Endothelial cell (in vitro differentiated cells): ENCODE data around the gene PSMB8. TPM values are rescaled to one million over a fixed set of nuclear protein-coding genes. Genes with fewer than 3 reads are reported as not detected.

ENCODE experiments used
- DNase-seq: peaks from one replicate; pipeline ENCODE4 v3.0.0; 2021; ENCODE audit warnings: low spot score
- H3K27ac Mint-ChIP-seq: one replicate; pipeline ENCODE4 v1.8.0; 2021; ENCODE audit warnings: mixed read lengths, inconsistent platforms; ENCODE audit not compliant: unreplicated experiment
- H3K27me3 Mint-ChIP-seq: one replicate; pipeline ENCODE4 v1.8.0; 2021; ENCODE audit warnings: mild to moderate bottlenecking, moderate library complexity, mixed read lengths, inconsistent platforms; ENCODE audit not compliant: unreplicated experiment
- H3K36me3 Mint-ChIP-seq: one replicate; pipeline ENCODE4 v1.8.0; 2021; ENCODE audit warnings: mild to moderate bottlenecking, low read depth, mixed read lengths, inconsistent platforms; ENCODE audit not compliant: unreplicated experiment
- H3K4me1 Mint-ChIP-seq: one replicate; pipeline ENCODE4 v1.8.0; 2021; ENCODE audit warnings: mild to moderate bottlenecking, mixed read lengths, inconsistent platforms; ENCODE audit not compliant: unreplicated experiment
- H3K4me3 Mint-ChIP-seq: one replicate; pipeline ENCODE4 v1.8.0; 2021; ENCODE audit warnings: mild to moderate bottlenecking, mixed read lengths, inconsistent platforms; ENCODE audit not compliant: unreplicated experiment
- H3K9me3 Mint-ChIP-seq: one replicate; pipeline ENCODE4 v1.8.0; 2021; ENCODE audit warnings: mixed read lengths, inconsistent platforms; ENCODE audit not compliant: unreplicated experiment
- total RNA-seq: library from RNA; stranded (reverse); fragmentation: NEBNext Ultra II Directional; extraction: Animal tissue kit (Norgen Biotek cat#: 25700); gene quantifications from one replicate; pipeline ENCODE4 v1.2.1, GENCODE V29; 2021; ENCODE audit not compliant: unreplicated experiment
- TF ChIP-seq, protein P1 (sequence below): fragments of 200-600 bp; sonication (generic); IDR thresholded peaks from one replicate; pipeline ENCODE4 v1.5.0; 2021; ENCODE audit warnings: antibody characterized with exemption; ENCODE audit not compliant: unreplicated experiment

The PSMB8 gene
- total RNA-seq, 1 donor from 2014 or later: 5.2 TPM

DNA sequence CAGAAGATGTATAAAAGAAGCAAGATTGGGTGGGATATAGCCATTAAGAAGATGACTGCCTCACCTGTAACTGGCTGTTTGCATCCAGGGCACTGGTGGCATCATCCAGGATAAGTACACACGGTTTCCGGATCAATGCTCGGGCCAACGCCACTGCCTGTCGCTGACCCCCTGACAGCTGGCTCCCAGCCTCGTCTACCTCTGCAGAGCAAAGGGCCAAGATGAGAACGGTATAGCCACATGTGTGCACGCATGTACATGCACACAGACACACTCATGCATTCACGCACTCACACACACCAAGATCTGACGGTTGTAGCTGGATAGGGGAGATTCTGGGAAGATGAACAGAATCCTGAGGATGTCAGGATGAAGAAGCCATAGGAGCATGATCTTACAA lies 3.2 kb upstream of the PSMB8 start:
- H3K27me3 Mint-ChIP-seq: peaks cover 14% of the 10 kb centered on the region
- peaks cover 4% of the 10 kb centered on the region for H3K36me3 Mint-ChIP-seq
- H3K4me1 Mint-ChIP-seq: peaks cover 6% of the 10 kb centered on the region
- H3K27ac Mint-ChIP-seq: no peak overlapping the region
- DNase-seq: no peak
- TF ChIP-seq, protein P1, sequence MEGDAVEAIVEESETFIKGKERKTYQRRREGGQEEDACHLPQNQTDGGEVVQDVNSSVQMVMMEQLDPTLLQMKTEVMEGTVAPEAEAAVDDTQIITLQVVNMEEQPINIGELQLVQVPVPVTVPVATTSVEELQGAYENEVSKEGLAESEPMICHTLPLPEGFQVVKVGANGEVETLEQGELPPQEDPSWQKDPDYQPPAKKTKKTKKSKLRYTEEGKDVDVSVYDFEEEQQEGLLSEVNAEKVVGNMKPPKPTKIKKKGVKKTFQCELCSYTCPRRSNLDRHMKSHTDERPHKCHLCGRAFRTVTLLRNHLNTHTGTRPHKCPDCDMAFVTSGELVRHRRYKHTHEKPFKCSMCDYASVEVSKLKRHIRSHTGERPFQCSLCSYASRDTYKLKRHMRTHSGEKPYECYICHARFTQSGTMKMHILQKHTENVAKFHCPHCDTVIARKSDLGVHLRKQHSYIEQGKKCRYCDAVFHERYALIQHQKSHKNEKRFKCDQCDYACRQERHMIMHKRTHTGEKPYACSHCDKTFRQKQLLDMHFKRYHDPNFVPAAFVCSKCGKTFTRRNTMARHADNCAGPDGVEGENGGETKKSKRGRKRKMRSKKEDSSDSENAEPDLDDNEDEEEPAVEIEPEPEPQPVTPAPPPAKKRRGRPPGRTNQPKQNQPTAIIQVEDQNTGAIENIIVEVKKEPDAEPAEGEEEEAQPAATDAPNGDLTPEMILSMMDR: no peak
- no peaks in the 10 kb centered on the region for H3K9me3 Mint-ChIP-seq
- H3K4me3 Mint-ChIP-seq: no peak overlapping the region

DNA sequence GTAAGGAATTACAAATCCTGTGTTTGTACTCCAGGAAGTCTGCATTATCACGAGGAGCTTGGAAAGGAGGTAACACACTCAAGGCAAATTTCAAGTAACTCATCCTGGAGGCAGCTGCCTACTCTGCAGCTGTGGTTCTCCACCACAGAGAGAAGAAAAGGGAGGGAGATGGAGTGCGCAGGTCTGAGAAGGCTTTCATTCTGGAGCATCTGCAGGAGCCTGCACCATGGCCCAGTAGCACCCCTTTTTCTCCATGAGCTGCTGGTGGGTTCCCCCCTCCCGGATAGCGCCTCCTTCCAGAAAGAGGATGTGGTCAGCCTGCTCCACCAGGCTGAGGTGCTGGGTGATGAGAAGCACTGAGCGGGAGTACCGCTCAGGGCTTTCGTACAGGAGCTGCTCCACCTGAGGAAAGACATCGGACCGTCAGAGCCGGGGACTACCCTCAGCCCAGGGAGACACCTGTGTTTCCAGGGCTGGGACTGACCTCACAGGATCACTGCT lies 1.6 kb upstream of the PSMB8 start:
- Mint-ChIP-seq H3K36me3 (no peaks in the 10 kb centered on the region), H3K4me1 (peaks cover 6% of the 10 kb centered on the region), H3K4me3 (no peak overlapping the region), H3K27me3 (peaks cover 10% of the 10 kb centered on the region), H3K27ac (no peak overlapping the region), H3K9me3 (no peaks in the 10 kb centered on the region)
- DNase-seq: no peak
- TF ChIP-seq, protein P1: no peak

DNA sequence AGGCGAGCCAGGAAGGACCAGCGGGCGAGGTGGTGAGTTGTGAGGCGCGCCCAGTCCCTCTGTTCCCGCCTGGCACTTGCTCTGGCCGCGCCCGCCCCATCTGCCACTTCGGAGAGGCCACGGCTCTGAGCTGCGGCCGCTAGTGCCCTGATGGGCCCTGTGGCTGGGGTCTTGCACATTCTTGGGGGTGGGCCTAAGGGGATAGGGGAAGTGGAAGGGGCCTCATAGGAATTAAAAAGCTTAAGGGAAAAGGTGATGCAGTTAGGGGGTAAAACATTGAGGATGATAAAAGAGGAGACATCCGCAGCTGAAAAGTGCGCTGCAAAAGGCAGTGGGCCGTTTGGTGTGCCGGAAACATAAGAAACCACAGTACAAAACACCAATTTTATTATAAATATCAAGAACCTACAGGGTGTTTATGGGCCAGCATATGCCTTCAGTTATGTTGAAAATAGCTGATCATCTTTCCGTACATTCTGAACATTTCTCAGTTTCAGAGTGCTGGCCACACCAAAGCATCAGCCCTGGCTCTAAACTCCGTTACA lies 1.1 kb upstream of the PSMB8 start:
- Mint-ChIP-seq H3K27ac (no peak overlapping the region), H3K9me3 (no peaks in the 10 kb centered on the region), H3K4me1 (peaks cover 6% of the 10 kb centered on the region), H3K4me3 (peak overlapping the region; percentile 91), H3K36me3 (no peaks in the 10 kb centered on the region), H3K27me3 (peaks cover 13% of the 10 kb centered on the region)
- TF ChIP-seq, protein P1: no peak
- no peak for DNase-seq

DNA sequence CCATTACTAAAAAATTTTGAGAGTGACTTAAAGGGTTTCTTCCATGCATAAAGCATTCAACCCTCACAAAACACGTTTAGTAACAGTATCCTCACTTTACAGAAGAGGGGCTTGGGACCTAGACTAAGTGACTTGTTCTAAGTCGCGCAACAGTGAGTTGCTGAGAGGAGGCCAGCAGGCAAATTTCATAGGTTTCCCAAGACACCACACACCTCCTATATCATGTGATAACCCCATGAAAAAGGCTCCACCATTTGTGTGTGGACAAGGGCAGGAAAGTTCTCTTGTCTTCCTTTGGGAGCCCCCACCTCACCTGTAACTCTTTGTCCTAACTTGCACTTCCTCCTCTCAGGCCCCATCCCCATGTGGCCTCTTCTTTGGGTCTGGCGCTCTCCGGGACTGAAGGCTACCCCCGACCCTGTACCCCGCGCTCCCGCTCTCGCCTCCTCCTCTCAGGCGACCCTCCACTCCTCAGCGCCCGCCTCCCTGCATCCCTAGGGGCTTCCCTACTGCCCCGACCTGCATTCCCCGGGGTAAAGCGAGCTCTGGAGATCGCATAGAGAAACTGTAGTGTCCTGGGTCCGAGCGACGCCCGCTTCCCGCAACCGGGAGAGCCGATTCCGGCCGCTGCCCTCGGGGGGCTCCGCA lies 392 bp downstream of the PSMB8 start:
- TF ChIP-seq, protein P1: no peak
- no peak for DNase-seq
- H3K27me3 Mint-ChIP-seq: peaks cover 10% of the 10 kb centered on the region
- H3K27ac Mint-ChIP-seq: peak overlapping the region; percentile 16
- peak overlapping the region; percentile 91 for H3K4me3 Mint-ChIP-seq
- H3K9me3 Mint-ChIP-seq: no peaks in the 10 kb centered on the region
- no peaks in the 10 kb centered on the region for H3K36me3 Mint-ChIP-seq
- H3K4me1 Mint-ChIP-seq: peaks cover 6% of the 10 kb centered on the region

DNA sequence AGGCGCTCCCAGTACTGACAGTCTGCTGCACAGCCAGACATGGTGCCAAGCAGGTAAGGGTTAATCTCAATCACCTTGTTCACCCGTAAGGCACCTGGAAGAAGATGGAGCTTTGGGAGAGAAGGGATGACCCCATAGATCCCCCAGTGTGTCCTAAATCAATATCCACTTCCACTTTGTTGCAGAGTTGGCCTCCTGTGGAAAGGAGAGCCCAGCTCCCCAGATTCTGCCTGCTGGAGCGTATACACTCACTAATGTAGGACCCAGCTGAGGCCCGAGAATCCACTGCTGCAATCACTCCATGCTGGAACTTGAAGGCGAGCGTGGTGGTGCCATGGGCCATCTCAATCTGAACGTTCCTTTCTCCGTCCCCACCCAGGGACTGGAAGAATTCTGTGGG lies 1.2 kb downstream of the PSMB8 start:
- H3K9me3 Mint-ChIP-seq: no peaks in the 10 kb centered on the region

More for the DNA sequence above, 1.2 kb downstream of the PSMB8 start:
- peaks cover 10% of the 10 kb centered on the region for H3K27me3 Mint-ChIP-seq
- no peaks in the 10 kb centered on the region for H3K36me3 Mint-ChIP-seq
- peaks cover 6% of the 10 kb centered on the region for H3K4me1 Mint-ChIP-seq
- H3K27ac Mint-ChIP-seq: no peak overlapping the region
- no peak for DNase-seq
- TF ChIP-seq, protein P1: no peak
- no peak overlapping the region for H3K4me3 Mint-ChIP-seq
